ENCODE measurements around the gene SHE.

The SHE gene

DNA sequence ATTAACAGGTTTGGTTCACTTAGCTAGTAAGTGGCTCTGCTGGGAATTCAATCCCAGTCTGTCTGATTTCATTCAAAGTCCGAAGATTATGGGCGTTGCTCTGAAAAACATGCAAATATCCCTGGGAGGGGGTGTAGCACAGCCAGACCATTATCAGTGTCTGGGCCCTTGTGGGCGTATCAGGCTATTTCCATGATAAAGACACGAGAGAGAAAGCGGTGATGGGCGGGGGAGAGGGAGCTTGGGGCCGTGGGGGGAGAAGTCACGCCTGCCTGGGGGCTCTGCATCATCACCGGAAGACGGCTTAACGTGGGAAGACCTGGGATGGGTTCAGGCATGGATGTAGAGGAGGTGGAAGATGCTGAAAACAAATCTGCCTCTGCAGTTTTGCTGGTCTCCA lies 71.3 kb downstream of the SHE start:
- H3K4me2 ChIP-seq (ENCODE audit: low read depth, low read length, poor library complexity, severe bottlenecking): no peak overlapping the region
- peaks cover 18% of the 10 kb centered on the region for H3K4me1 ChIP-seq (ENCODE audit: insufficient read depth, low read length, poor library complexity, severe bottlenecking)
- H4K20me1 ChIP-seq (ENCODE audit: insufficient read depth, low read length, poor library complexity, severe bottlenecking): no peaks in the 10 kb centered on the region
- no peaks in the 10 kb centered on the region for H3K79me2 ChIP-seq (ENCODE audit: insufficient read depth, low read length)
- H3F3A ChIP-seq (ENCODE audit: low read depth): no peaks in the 10 kb centered on the region
- H3K9ac ChIP-seq (ENCODE audit: low read depth, low read length, poor library complexity, severe bottlenecking): no peak overlapping the region
- H3K36me3 ChIP-seq (ENCODE audit: insufficient read depth, low read length): no peaks in the 10 kb centered on the region
- H3K27me3 ChIP-seq (ENCODE audit: insufficient read depth, low read length, poor library complexity, severe bottlenecking): no peaks in the 10 kb centered on the region
- no peak overlapping the region for H2AFZ ChIP-seq (ENCODE audit: low read length)
- H3K9me2 ChIP-seq (replicated peaks; ENCODE audit: low read depth, low read length): no peaks in the 10 kb centered on the region
- H3K4me3 ChIP-seq (ENCODE audit: low read length, poor library complexity, severe bottlenecking): no peak overlapping the region
- H3K9me3 ChIP-seq (ENCODE audit: insufficient read depth, low read depth, low read length): no peaks in the 10 kb centered on the region
- TF ChIP-seq EZH2phosphoT487 (IDR thresholded peaks at IDR 0.05; ENCODE audit: borderline replicate concordance): no peak
- TF ChIP-seq, protein P1, sequence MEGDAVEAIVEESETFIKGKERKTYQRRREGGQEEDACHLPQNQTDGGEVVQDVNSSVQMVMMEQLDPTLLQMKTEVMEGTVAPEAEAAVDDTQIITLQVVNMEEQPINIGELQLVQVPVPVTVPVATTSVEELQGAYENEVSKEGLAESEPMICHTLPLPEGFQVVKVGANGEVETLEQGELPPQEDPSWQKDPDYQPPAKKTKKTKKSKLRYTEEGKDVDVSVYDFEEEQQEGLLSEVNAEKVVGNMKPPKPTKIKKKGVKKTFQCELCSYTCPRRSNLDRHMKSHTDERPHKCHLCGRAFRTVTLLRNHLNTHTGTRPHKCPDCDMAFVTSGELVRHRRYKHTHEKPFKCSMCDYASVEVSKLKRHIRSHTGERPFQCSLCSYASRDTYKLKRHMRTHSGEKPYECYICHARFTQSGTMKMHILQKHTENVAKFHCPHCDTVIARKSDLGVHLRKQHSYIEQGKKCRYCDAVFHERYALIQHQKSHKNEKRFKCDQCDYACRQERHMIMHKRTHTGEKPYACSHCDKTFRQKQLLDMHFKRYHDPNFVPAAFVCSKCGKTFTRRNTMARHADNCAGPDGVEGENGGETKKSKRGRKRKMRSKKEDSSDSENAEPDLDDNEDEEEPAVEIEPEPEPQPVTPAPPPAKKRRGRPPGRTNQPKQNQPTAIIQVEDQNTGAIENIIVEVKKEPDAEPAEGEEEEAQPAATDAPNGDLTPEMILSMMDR (conservative IDR thresholded peaks at IDR 0.05; ENCODE audit: low read length): no peak

DNA sequence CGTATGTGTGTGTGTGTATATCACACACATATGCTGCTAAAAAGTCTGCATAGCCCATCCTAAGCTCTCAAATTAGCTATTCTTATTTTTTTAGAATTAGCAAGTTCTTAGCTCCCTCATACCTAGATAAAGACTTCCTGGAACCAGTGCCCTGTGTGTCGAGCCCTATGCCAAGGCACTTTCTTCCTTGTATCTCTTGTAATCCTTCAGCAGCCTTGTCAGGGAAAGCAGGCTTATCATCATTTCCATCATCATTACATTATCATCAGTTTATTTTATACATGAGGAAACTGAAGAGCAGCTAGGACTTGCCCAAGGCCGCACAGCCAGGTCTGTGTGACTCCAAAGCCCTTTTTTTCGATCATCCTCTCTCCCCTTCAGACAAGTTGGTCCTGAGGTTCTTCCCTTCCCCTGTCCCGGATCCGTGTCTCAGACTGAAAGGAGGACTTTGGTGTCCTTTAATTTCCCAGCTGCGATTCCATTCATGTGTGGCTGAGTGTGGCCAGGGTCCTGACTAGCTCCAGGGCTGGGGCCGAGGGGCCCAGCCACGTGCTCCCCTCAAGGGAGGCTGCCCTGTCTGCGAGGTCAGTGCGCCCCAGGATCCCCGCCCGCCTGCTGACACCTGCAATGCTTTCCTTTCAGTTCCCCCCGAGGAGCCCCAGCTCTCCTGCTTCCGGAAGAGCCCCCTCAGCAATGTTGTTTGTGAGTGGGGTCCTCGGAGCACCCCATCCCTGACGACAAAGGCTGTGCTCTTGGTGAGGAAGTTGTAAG lies 72.2 kb downstream of the SHE start:
- no peak overlapping the region for H3K9ac ChIP-seq (ENCODE audit: low read depth, low read length, poor library complexity, severe bottlenecking)
- no peak overlapping the region for H3K4me3 ChIP-seq (ENCODE audit: low read length, poor library complexity, severe bottlenecking)
- no peaks in the 10 kb centered on the region for H3K79me2 ChIP-seq (ENCODE audit: insufficient read depth, low read length)
- H3K27me3 ChIP-seq (ENCODE audit: insufficient read depth, low read length, poor library complexity, severe bottlenecking): no peaks in the 10 kb centered on the region
- no peak overlapping the region for H2AFZ ChIP-seq (ENCODE audit: low read length)
- no peak overlapping the region for H3K4me2 ChIP-seq (ENCODE audit: low read depth, low read length, poor library complexity, severe bottlenecking)
- H3K9me2 ChIP-seq (replicated peaks; ENCODE audit: low read depth, low read length): no peaks in the 10 kb centered on the region
- no peaks in the 10 kb centered on the region for H3F3A ChIP-seq (ENCODE audit: low read depth)
- TF ChIP-seq, protein P1 (conservative IDR thresholded peaks at IDR 0.05; ENCODE audit: low read length): no peak
- no peak for TF ChIP-seq EZH2phosphoT487 (IDR thresholded peaks at IDR 0.05; ENCODE audit: borderline replicate concordance)
- no peaks in the 10 kb centered on the region for H4K20me1 ChIP-seq (ENCODE audit: insufficient read depth, low read length, poor library complexity, severe bottlenecking)
- peaks cover 18% of the 10 kb centered on the region for H3K4me1 ChIP-seq (ENCODE audit: insufficient read depth, low read length, poor library complexity, severe bottlenecking)
- no peaks in the 10 kb centered on the region for H3K36me3 ChIP-seq (ENCODE audit: insufficient read depth, low read length)
- H3K9me3 ChIP-seq (ENCODE audit: insufficient read depth, low read depth, low read length): no peaks in the 10 kb centered on the region

Measured in Loucy (cell line).